Calu3 (cell line): ENCODE data around the gene HSPB1. TPM values are rescaled to one million over a fixed set of nuclear protein-coding genes. Genes with fewer than 3 reads are reported as not detected.
A peak's percentile ranks its signal among the peaks of the same experiment; 100 is the strongest.

Source experiments
- BruUV-seq: library from RNA; stranded (reverse); fragments of 400-500 nt; replicated peaks from 2 replicates; lab custom pipeline; 2021; lab: Mats Ljungman, UMichigan
- CTCF ChIA-PET: fragments of 300-600 bp; sonication (Branson Sonifier 250); formaldehyde crosslinking; loops from one replicate; lab custom pipeline; 2022; ENCODE audit warnings: antibody characterized with exemption; lab: Charles Lee
- DNase-seq: peaks from one replicate; pipeline ENCODE4 v3.0.0; 2022
- H3K27ac Mint-ChIP-seq: one replicate; pipeline ENCODE4 v1.8.0; 2022; ENCODE audit warnings: mixed read lengths; ENCODE audit not compliant: unreplicated experiment
- H3K27me3 Mint-ChIP-seq: one replicate; pipeline ENCODE4 v1.8.0; 2022; ENCODE audit warnings: mixed read lengths; ENCODE audit not compliant: unreplicated experiment
- H3K36me3 Mint-ChIP-seq: one replicate; pipeline ENCODE4 v1.8.0; 2022; ENCODE audit warnings: mild to moderate bottlenecking, moderate library complexity, mixed read lengths; ENCODE audit not compliant: insufficient read depth, unreplicated experiment
- H3K4me1 Mint-ChIP-seq: one replicate; pipeline ENCODE4 v1.8.0; 2022; ENCODE audit warnings: mild to moderate bottlenecking, low read depth, mixed read lengths; ENCODE audit not compliant: unreplicated experiment
- H3K4me3 Mint-ChIP-seq: one replicate; pipeline ENCODE4 v1.8.0; 2022; ENCODE audit warnings: mild to moderate bottlenecking, low read depth, moderate library complexity, mixed read lengths; ENCODE audit not compliant: unreplicated experiment
- H3K9me3 Mint-ChIP-seq: one replicate; pipeline ENCODE4 v1.8.0; 2022; ENCODE audit warnings: low read depth, mixed read lengths; ENCODE audit not compliant: unreplicated experiment
- CTCF ChIP-seq: fragments of 200-600 bp; IDR thresholded peaks from one replicate; pipeline ENCODE4 v1.8.0; 2022; ENCODE audit warnings: antibody characterized with exemption; ENCODE audit not compliant: unreplicated experiment
- intact Hi-C: fragments of 100-400 bp; cut with micrococcal nuclease; formaldehyde crosslinking; loops from one replicate; pipeline ENCODE4 v1.10.0; 2022; ENCODE audit not compliant: unreplicated experiment
- total RNA-seq: library from RNA; stranded (reverse); gene quantifications from 2 replicates; pipeline ENCODE4 v1.2.3, GENCODE V29; 2022

Gene HSPB1
- total RNA-seq, 1 experiment from 2014 or later, result 72.7 TPM

GRCh38 chr7:76296743-76297740 is 5.4 kb upstream of the HSPB1 start:
- CTCF ChIA-PET, result interaction anchor here (0.8 to 1.6 kb wide), 3 partner anchors 9 to 34 kb away, joined by 5 to 6 read pairs (median 5); no protein-coding TSS in a partner anchor
- Mint-ChIP-seq H3K9me3 (no peaks in the 10 kb centered on the region), H3K36me3 (peaks cover 22% of the 10 kb centered on the region), H3K4me1 (peaks cover 26% of the 10 kb centered on the region), H3K4me3 (no peak overlapping the region), H3K27ac (no peak overlapping the region), H3K27me3 (no peaks in the 10 kb centered on the region)
- BruUV-seq, result no TSS peak
- intact Hi-C loops, result no loop called here
- TF ChIP-seq CTCF, result no peak
- DNase-seq, result peak; percentile 52

- H3K36me3 Mint-ChIP-seq, result peaks cover 30% of the 10 kb centered on the region
- DNase-seq, result peak; percentile 61
- H3K27ac Mint-ChIP-seq, result no peak overlapping the region
- no TSS peak for BruUV-seq
- H3K4me3 Mint-ChIP-seq, result no peak overlapping the region
- H3K27me3 Mint-ChIP-seq, result no peaks in the 10 kb centered on the region
- CTCF ChIA-PET, result no interaction called here
- H3K9me3 Mint-ChIP-seq, result no peaks in the 10 kb centered on the region
- intact Hi-C loops, result no loop called here
- peaks cover 22% of the 10 kb centered on the region for H3K4me1 Mint-ChIP-seq
- no peak for TF ChIP-seq CTCF
These were observed 2.2 kb upstream of the HSPB1 start for GRCh38 chr7:76300166-76300731.

- Mint-ChIP-seq H3K36me3 (peaks cover 27% of the 10 kb centered on the region), H3K4me1 (peaks cover 22% of the 10 kb centered on the region), H3K9me3 (no peaks in the 10 kb centered on the region), H3K27me3 (no peaks in the 10 kb centered on the region), H3K4me3 (no peak overlapping the region), H3K27ac (no peak overlapping the region)
- TF ChIP-seq CTCF, result no peak
- no peak for DNase-seq
- CTCF ChIA-PET, result no interaction called here
- intact Hi-C loops, result no loop called here
- BruUV-seq, result no TSS peak
These were observed 1.5 kb upstream of the HSPB1 start for GRCh38 chr7:76301000-76301399.

GRCh38 chr7:76303202-76304147 is 1.0 kb downstream of the HSPB1 start:
- TF ChIP-seq CTCF, result no peak
- Mint-ChIP-seq H3K36me3 (peaks cover 27% of the 10 kb centered on the region), H3K9me3 (no peaks in the 10 kb centered on the region), H3K4me1 (peaks cover 16% of the 10 kb centered on the region), H3K27ac (peak overlapping the region; percentile 72), H3K27me3 (no peaks in the 10 kb centered on the region), H3K4me3 (peak overlapping the region; percentile 59)
- intact Hi-C loops, result no loop called here
- BruUV-seq, result no TSS peak
- peak; percentile 77 for DNase-seq
- CTCF ChIA-PET, result interaction anchor here (0.6 to 1.0 kb wide), 4 partner anchors 11 to 520 kb away, joined by 3 to 10 read pairs (median 3); no protein-coding TSS in a partner anchor
